SK-N-SH treated with all-trans-retinoic acid at 6 μM for 48 hours (cell line): Measurements from ENCODE around the gene CYP46A1.

Source experiments
- ATAC-seq: fragments of 200-7000 bp; cut with Tn5 transposase; 3 replicates; pipeline ENCODE4 v1.9.1; 2020; ENCODE audit warnings: mild to moderate bottlenecking, moderate library complexity
- BACH2 ChIP-seq: fragments of 250-450 bp; sonication (Bioruptor Pico); IDR thresholded peaks from 2 replicates; pipeline ENCODE4 v1.9.0; 2021; ENCODE audit warnings: mild to moderate bottlenecking, borderline replicate concordance
- ESRRG ChIP-seq: fragments of 250-450 bp; sonication (Bioruptor Pico); IDR thresholded peaks from 2 replicates; pipeline ENCODE4 v1.6.1; 2021; ENCODE audit warnings: mild to moderate bottlenecking
- GLIS3 ChIP-seq: fragments of 250-450 bp; sonication (Bioruptor Pico); IDR thresholded peaks from 2 replicates; pipeline ENCODE4 v1.5.0; 2020; ENCODE audit warnings: mild to moderate bottlenecking, moderate library complexity
- ISL1 ChIP-seq: fragments of 250-450 bp; sonication (Bioruptor Pico); IDR thresholded peaks from 2 replicates; pipeline ENCODE4 v2.1.2; 2022; ENCODE audit warnings: mild to moderate bottlenecking, moderate library complexity
- OSR1 ChIP-seq: fragments of 250-450 bp; sonication (Bioruptor Pico); IDR thresholded peaks from 2 replicates; pipeline ENCODE4 v1.8.0; 2022; ENCODE audit warnings: moderate library complexity, mild to moderate bottlenecking, inconsistent platforms
- SNAI2 ChIP-seq: fragments of 250-450 bp; sonication (Bioruptor Pico); IDR thresholded peaks from 2 replicates; pipeline ENCODE4 v1.5.0; 2020; ENCODE audit warnings: mild to moderate bottlenecking, moderate library complexity
- TOX ChIP-seq: fragments of 250-450 bp; sonication (Bioruptor Pico); IDR thresholded peaks from 2 replicates; pipeline ENCODE4 v1.8.0; 2021; ENCODE audit warnings: mild to moderate bottlenecking, moderate library complexity, borderline replicate concordance
- ZC3H10 ChIP-seq: fragments of 250-450 bp; sonication (Bioruptor Pico); IDR thresholded peaks from 2 replicates; pipeline ENCODE4 v1.5.1; 2021; ENCODE audit warnings: mild to moderate bottlenecking, moderate library complexity
- ZFP3 ChIP-seq: fragments of 250-450 bp; sonication (Bioruptor Pico); IDR thresholded peaks from 2 replicates; pipeline ENCODE4 v1.5.0; 2020; ENCODE audit warnings: mild to moderate bottlenecking, moderate library complexity
- ZNF565 ChIP-seq: fragments of 450-650 bp; formaldehyde crosslinking; conservative IDR thresholded peaks from 2 replicates; pipeline ENCODE4 v1.5.0; 2020; ENCODE audit warnings: low read depth, mild to moderate bottlenecking, moderate library complexity
- ZNF70 ChIP-seq: fragments of 450-650 bp; formaldehyde crosslinking; IDR thresholded peaks from 2 replicates; pipeline ENCODE4 v1.5.0; 2020; ENCODE audit warnings: mild to moderate bottlenecking, moderate library complexity
- ZNF8 ChIP-seq: fragments of 450-650 bp; formaldehyde crosslinking; IDR thresholded peaks from 2 replicates; pipeline ENCODE4 v1.5.0; 2020; ENCODE audit warnings: mild to moderate bottlenecking, moderate library complexity
- TF ChIP-seq, protein P1 (sequence below): fragments of 250-450 bp; sonication (Bioruptor Pico); IDR thresholded peaks from 2 replicates; pipeline ENCODE4 v1.8.0; 2020; ENCODE audit warnings: mild to moderate bottlenecking, moderate library complexity, borderline replicate concordance
- TF ChIP-seq, protein P2 (sequence below): fragments of 250-450 bp; sonication (Bioruptor Pico); IDR thresholded peaks from 2 replicates; pipeline ENCODE4 v1.5.0; 2020; ENCODE audit warnings: mild to moderate bottlenecking, moderate library complexity
- TF ChIP-seq, protein P3 (sequence below): fragments of 250-450 bp; sonication (Bioruptor Pico); IDR thresholded peaks from 2 replicates; pipeline ENCODE4 v1.5.1; 2020; ENCODE audit warnings: low read depth, mild to moderate bottlenecking, moderate library complexity
- TF ChIP-seq, protein P4 (sequence below): fragments of 250-450 bp; sonication (Bioruptor Pico); IDR thresholded peaks from 2 replicates; pipeline ENCODE4 v1.8.0; 2021; ENCODE audit warnings: low read depth, mild to moderate bottlenecking, moderate library complexity, borderline replicate concordance

Gene CYP46A1

DNA sequence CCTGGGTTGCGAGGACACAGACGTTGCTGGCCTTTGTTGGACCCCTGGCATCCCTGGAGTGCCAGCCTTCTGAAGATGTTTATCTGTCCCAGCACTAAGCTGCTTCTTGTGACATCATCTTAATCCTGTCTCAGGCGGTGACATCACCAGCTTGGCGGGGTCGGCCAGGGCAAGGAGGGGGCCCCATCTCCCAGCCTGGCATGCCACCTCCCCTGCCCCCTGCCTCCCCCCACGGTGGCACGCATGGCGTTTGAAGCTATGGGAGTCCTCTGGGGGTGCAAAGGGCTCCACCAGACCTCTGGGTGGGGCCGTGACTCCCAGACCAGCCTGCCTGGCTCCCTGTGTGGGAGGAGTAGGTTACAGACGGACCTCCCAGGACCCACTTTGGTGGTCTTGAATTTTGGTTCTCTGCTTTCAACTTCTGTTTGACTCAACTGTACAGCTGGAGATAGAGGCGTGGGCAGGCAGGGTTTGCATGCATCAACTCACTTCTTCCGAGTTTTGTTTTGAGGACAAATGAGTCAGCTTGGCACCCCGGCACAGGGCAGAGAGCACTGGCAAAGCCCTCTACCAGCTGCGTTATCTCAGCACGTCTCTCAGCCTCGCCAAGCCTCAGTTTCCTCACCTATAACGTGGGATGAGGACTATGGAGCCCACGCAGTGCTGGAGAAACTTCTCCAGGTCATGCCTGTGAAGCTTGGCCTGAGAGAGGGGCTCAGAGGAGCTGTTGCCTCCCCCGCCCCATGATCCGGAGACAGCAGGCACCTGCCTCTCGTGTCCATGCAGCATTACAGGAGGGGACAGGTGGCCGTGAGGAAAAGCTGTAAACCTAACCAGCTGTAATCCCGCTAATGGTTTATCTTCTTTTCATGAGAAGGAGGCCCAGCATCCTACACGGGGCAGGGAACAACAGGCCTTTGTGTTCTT is 70.3 kb downstream of the CYP46A1 start:
- TF ChIP-seq TOX (CRISPR knock-in tag) = no peak
- TF ChIP-seq, protein P1, sequence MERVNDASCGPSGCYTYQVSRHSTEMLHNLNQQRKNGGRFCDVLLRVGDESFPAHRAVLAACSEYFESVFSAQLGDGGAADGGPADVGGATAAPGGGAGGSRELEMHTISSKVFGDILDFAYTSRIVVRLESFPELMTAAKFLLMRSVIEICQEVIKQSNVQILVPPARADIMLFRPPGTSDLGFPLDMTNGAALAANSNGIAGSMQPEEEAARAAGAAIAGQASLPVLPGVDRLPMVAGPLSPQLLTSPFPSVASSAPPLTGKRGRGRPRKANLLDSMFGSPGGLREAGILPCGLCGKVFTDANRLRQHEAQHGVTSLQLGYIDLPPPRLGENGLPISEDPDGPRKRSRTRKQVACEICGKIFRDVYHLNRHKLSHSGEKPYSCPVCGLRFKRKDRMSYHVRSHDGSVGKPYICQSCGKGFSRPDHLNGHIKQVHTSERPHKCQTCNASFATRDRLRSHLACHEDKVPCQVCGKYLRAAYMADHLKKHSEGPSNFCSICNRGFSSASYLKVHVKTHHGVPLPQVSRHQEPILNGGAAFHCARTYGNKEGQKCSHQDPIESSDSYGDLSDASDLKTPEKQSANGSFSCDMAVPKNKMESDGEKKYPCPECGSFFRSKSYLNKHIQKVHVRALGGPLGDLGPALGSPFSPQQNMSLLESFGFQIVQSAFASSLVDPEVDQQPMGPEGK (CRISPR knock-in tag) = no peak
- no peak for TF ChIP-seq ZFP3
- TF ChIP-seq ZNF70 (CRISPR knock-in tag) = no peak
- TF ChIP-seq, protein P2, sequence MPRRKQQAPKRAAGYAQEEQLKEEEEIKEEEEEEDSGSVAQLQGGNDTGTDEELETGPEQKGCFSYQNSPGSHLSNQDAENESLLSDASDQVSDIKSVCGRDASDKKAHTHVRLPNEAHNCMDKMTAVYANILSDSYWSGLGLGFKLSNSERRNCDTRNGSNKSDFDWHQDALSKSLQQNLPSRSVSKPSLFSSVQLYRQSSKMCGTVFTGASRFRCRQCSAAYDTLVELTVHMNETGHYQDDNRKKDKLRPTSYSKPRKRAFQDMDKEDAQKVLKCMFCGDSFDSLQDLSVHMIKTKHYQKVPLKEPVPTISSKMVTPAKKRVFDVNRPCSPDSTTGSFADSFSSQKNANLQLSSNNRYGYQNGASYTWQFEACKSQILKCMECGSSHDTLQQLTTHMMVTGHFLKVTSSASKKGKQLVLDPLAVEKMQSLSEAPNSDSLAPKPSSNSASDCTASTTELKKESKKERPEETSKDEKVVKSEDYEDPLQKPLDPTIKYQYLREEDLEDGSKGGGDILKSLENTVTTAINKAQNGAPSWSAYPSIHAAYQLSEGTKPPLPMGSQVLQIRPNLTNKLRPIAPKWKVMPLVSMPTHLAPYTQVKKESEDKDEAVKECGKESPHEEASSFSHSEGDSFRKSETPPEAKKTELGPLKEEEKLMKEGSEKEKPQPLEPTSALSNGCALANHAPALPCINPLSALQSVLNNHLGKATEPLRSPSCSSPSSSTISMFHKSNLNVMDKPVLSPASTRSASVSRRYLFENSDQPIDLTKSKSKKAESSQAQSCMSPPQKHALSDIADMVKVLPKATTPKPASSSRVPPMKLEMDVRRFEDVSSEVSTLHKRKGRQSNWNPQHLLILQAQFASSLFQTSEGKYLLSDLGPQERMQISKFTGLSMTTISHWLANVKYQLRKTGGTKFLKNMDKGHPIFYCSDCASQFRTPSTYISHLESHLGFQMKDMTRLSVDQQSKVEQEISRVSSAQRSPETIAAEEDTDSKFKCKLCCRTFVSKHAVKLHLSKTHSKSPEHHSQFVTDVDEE = no peak
- TF ChIP-seq, all 23 proteins: peak for 0
- no peak for ATAC-seq

DNA sequence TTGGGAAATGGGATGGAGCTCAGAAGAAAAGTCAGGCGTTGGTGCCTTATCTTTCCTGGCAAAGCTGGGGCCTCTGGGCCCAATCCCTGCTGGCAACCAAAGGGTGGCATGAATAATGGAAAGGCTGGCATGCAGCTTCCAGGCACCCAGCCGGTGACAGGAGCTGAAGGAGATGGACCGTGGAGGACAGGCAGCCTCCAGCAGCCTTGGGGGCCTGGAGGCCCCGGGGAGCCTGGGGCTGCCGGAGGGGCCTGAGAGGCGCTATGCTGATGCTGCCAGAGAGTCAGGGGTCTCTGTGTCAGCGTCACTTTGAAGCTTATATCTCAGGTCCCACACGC is 70.9 kb downstream of the CYP46A1 start:
- TF ChIP-seq SNAI2 (CRISPR knock-in tag) = no peak
- no peak for TF ChIP-seq ZNF565 (CRISPR knock-in tag)
- TF ChIP-seq, protein P2 = no peak
- no peak for TF ChIP-seq ISL1 (CRISPR knock-in tag)
- TF ChIP-seq, protein P3, sequence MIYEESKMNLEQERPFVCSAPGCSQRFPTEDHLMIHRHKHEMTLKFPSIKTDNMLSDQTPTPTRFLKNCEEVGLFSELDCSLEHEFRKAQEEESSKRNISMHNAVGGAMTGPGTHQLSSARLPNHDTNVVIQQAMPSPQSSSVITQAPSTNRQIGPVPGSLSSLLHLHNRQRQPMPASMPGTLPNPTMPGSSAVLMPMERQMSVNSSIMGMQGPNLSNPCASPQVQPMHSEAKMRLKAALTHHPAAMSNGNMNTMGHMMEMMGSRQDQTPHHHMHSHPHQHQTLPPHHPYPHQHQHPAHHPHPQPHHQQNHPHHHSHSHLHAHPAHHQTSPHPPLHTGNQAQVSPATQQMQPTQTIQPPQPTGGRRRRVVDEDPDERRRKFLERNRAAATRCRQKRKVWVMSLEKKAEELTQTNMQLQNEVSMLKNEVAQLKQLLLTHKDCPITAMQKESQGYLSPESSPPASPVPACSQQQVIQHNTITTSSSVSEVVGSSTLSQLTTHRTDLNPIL (CRISPR knock-in tag) = no peak
- TF ChIP-seq, protein P4, sequence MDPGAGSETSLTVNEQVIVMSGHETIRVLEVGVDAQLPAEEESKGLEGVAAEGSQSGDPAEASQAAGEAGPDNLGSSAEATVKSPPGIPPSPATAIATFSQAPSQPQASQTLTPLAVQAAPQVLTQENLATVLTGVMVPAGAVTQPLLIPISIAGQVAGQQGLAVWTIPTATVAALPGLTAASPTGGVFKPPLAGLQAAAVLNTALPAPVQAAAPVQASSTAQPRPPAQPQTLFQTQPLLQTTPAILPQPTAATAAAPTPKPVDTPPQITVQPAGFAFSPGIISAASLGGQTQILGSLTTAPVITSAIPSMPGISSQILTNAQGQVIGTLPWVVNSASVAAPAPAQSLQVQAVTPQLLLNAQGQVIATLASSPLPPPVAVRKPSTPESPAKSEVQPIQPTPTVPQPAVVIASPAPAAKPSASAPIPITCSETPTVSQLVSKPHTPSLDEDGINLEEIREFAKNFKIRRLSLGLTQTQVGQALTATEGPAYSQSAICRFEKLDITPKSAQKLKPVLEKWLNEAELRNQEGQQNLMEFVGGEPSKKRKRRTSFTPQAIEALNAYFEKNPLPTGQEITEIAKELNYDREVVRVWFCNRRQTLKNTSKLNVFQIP (CRISPR knock-in tag) = no peak
- no peak for TF ChIP-seq ZFP3
- TF ChIP-seq ZNF8 (CRISPR knock-in tag) = no peak
- TF ChIP-seq ZC3H10 (CRISPR knock-in tag) = no peak
- no peak for TF ChIP-seq ESRRG (CRISPR knock-in tag)
- no peak for TF ChIP-seq TOX (CRISPR knock-in tag)
- TF ChIP-seq ZNF70 (CRISPR knock-in tag) = no peak
- TF ChIP-seq GLIS3 (CRISPR knock-in tag) = no peak
- TF ChIP-seq BACH2 (CRISPR knock-in tag) = no peak
- TF ChIP-seq OSR1 = no peak
- TF ChIP-seq, all 23 proteins: peak for 0
- no peak for ATAC-seq
